ENCODE measurements around the gene FAM219B.
A peak's percentile ranks its signal among the peaks of the same experiment; 100 is the strongest.

The FAM219B gene

GRCh38 chr15:74873036-74873755, 33.5 kb downstream of the FAM219B start, which contains the start of gene SCAMP2:
SCAMP2 (minus strand) TSS chr15:74873365; CDS start chr15:74873255, 110 bp downstream.
- peak; percentile 85 to 86 for DNase-seq (ENCODE audit: low read depth in 2 of 2)

DNA sequence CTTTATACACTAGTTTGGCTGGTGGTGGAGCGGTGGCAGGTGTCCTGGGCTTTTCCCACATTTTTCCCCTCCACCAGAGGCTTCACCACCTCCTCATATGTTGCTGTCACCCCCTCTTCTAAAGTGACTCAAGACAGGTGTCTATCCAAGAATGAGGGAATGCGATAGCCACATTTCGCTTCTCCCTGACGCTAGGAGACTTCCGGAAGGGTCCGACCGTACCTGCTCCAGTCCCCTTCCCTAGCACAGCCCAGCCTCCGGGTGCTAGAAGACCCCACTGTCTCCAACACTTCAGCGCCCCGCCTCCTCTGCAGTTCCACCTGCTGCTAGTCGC, 34.0 kb downstream of the FAM219B start:
- no peak for DNase-seq (ENCODE audit: low read depth in 2 of 2)

GRCh38 chr15:74870436-74871215, 36.0 kb downstream of the FAM219B start:
- DNase-seq (ENCODE audit: low read depth in 2 of 2), result no peak

GRCh38 chr15:74869726-74870407, 36.8 kb downstream of the FAM219B start:
- DNase-seq (ENCODE audit: low read depth in 2 of 2), result no peak

DNA sequence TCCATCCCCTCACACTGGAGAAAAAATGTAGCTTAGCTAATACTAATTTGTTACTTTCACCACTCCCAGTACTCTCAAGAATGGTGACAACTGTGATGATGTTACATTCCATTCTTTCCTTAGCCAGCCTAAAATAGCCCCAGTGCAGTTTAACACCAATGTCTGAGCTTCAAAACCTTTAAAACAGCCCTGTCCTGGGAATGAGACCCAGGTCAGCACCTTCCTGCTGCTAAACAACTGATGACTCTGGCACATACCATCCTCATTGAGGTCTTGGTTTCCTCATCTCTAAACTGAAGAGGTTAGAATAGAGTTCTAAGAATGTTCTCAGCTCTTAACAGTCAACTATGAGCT, 37.3 kb downstream of the FAM219B start:
- DNase-seq (ENCODE audit: low read depth in 2 of 2), result no peak

GRCh38 chr15:74868059-74868458, 38.6 kb downstream of the FAM219B start:
- no peak for DNase-seq (ENCODE audit: low read depth in 2 of 2)

DNA sequence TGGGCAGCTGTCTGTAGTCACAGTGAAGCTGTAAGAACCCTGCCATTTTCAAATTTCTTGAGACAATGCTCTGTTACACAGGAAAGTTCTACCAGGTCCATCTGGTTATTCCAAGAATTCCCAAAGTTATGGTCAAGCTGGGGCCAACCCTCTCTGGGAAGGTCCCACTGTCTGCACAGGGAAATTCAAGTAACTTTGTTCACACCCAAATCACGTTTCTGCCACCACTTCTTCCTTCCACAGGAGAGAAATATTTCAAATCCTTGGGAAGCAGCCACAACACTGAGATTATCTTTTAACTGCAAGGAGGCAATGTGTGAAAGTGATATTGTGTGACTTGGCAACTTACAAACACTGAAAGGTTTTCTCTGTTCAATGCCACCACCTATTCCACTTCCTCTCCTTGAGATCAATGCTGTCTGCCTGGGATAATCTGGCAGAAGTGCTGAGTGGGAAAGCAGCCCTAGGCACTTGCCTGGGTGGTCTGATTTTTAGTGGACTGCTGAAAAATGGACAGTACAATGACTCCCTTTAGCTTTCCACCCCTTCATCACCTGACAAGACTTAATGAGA, 39.1 kb downstream of the FAM219B start:
- DNase-seq (ENCODE audit: low read depth in 2 of 2), result no peak

- DNase-seq (ENCODE audit: low read depth in 2 of 2), result no peak
These were observed 40.6 kb downstream of the FAM219B start for GRCh38 chr15:74866090-74866489.

- DNase-seq (ENCODE audit: low read depth in 2 of 2), result no peak
These were observed 41.3 kb downstream of the FAM219B start for GRCh38 chr15:74865316-74865715.

DNA sequence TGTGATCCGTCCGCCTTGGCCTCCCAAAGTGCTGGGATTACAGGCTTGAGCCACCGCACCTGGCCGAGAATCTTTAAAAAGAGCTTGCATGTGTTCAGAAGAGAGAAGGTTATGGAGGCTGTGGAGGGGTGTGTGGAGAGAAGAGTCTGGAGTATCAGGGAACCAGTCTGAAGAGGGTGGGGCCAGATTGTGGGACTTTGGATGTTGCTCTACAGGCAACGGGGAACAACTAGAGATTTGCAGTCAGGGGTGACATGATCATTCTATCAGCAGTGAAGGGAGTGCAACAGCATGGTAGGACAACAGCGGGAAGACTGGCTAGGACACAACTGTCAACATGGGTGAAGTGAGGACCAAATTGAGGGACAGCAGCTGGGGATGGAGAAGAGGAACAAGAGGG, 42.4 kb downstream of the FAM219B start:
- DNase-seq (ENCODE audit: low read depth in 2 of 2), result no peak

- DNase-seq (ENCODE audit: low read depth in 2 of 2), result no peak
These were observed 43.2 kb downstream of the FAM219B start for GRCh38 chr15:74863239-74864056.

GRCh38 chr15:74858369-74858740, 48.3 kb downstream of the FAM219B start:
- DNase-seq (ENCODE audit: low read depth in 2 of 2), result no peak

DNA sequence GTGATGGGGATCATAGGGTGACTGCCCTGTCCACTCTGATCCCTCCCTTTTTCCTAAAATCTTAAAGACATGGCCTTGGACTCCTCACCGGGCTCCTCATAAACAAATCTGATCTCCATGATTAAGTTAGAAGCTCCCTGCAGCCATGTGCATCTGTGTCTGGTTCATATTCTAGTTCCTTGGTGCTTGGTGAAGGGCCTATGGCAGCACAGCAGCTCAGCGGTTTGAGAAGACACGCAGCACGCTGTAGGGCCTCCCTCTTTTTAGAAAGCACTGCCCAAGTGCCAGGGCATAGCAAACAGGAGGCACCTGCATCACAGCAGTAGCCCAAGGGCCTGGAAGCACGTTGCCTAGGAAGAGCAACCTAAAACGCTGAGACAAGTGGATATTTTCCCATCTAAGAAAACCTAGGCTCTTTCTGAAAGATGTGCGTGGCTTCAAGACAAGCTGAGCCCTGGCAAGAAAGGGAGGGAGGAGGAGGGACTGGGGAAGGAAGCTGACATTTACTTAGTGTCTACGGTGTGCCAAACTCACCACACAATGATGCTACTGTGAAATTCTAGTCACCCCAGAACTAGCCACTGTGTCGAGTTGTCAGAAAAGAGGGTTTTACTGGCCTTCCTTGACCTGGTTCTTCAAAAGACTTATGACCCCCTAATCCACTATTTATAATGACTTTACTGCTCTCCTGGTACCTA, 48.8 kb downstream of the FAM219B start:
- DNase-seq (ENCODE audit: low read depth in 2 of 2), result no peak

- DNase-seq (ENCODE audit: low read depth in 2 of 2), result no peak
These were observed 49.5 kb downstream of the FAM219B start for GRCh38 chr15:74857082-74857655.

- no peak for DNase-seq (ENCODE audit: low read depth in 2 of 2)
These were observed 50.1 kb downstream of the FAM219B start for GRCh38 chr15:74856537-74856936.

GRCh38 chr15:74855857-74856256, 50.8 kb downstream of the FAM219B start:
- no peak for DNase-seq (ENCODE audit: low read depth in 2 of 2)

GRCh38 chr15:74854453-74855022, 52.1 kb downstream of the FAM219B start:
- no peak for DNase-seq (ENCODE audit: low read depth in 2 of 2)

- no peak for DNase-seq (ENCODE audit: low read depth in 2 of 2)
These were observed 54.7 kb downstream of the FAM219B start for GRCh38 chr15:74851960-74852359.

GRCh38 chr15:74850393-74850792, 56.3 kb downstream of the FAM219B start:
- no peak for DNase-seq (ENCODE audit: low read depth in 2 of 2)

All from stimulated activated CD8-positive, alpha-beta memory T cell treated with anti-CD3 and anti-CD28 coated beads, Interleukin-2, amount 100 ng/mL, for 48 hours (primary cell).